GM18519 (cell line): ENCODE measurements around the gene ZNF561.
"Not testable (repeated sequence)": the region's sequence is repeated elsewhere in the genome, so short reads cannot be mapped to it uniquely, and the experiment has no call there.

Experiments used
- ATAC-seq: cut with Tn5 transposase; IDR thresholded peaks from one replicate; pipeline ENCODE4 v1.9.1; 2021; ENCODE audit warnings: mild to moderate bottlenecking, moderate library complexity; ENCODE audit not compliant: unreplicated experiment, low FRiP score

The ZNF561 gene

DNA sequence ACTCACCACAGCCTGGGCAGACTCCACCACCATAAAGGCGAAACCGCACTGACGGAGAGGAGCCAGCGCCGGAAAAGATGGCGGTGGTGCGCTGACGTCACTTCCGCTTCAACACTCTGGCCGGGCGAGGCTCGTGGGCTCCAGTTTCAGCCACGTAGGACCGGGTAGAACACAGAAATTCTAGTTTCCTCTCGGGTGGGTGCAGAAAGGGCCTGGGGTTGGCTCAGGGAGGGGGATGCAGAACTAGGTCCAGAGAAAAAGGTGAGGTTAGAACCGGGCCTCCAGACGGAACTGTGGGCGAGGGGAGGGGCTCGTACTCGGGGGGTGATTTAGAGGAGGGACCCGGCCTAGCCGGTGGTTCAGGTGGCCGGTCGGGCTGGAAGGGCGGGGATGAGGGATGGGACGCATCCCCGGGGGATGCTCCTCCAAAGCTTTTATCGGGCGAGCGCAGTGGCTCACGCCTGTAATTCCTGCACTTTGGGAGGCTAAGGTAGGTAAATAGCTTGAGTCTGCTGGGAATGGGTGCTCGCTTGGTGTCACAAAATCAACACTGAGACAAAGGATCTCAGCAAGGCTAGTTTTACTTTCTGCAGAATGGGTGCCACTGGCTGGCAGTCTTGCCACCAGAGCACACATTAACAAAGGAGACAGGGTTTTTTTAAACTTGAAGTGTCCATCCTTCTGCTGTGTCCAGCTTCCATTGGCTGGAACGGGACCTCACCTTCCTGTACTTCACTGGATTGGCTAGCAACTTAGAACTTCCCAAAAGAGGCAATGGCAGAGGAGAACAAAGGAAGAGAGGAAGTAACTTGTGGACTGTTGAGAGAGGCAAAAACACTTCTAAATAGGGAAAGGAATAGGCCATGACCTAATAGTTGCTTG is at the start of gene ZNF561:
Gene ZNF561, minus strand, starts transcription at position 77 of the 882 bp plus-strand sequence. CDS start 1,776 bp downstream, outside the sequence.
- ATAC-seq, result no peak

DNA sequence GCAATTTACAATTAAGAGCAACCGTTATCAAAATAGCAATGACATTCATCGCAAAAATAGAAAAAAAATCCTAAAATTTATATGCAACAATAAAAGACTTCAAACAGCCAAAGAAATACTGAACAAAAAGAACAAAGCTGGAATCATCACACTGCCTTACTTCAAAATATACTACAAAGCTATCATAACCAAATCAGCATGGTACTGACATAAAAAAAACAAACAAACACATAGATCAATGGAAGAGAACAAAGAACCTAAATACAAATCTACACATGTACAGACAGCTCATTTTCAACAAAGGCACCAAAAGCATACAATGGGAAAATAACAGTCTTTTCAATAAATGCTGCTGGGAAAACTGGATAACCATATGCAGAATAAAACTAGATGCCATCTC is 47.5 kb upstream of the ZNF561 start:
- ATAC-seq, result no peak

DNA sequence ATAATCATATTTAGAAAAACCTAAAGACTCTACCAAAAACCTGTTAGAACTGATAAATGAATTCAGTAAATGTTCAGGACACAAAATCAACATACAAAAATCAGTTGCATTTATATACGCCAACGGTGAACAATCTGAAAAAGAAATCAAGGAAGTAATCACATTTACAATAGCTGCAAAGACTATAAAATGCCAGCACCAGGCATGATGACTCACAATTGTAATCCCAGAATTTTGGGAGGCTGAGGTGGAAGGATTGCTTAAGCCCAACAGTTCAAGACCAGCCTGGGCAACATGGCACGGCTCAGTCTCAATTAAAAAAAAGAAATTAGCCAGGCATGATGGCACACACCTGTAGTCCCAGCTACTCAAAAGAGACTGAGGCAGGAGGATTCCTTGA is 46.9 kb upstream of the ZNF561 start:
- ATAC-seq, result no peak

DNA sequence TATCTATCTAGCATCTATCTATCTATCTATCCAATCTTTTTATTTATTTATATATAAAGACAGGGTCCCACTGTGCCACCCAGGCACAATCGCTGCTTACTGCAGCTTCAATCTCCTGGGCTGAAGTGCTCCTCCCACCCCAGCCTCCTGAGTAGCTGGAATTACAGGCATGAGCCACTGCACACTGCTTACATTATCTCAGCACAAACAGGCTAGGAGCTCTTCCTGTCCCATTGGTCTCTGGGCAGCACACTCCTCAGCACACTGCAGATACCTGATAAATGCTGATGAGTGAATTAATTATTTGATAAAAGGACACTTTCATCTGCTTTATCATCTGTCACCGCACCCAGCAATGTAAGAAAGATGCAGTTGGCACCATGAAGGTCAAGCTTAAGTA is 37.7 kb upstream of the ZNF561 start:
- ATAC-seq, result no peak

DNA sequence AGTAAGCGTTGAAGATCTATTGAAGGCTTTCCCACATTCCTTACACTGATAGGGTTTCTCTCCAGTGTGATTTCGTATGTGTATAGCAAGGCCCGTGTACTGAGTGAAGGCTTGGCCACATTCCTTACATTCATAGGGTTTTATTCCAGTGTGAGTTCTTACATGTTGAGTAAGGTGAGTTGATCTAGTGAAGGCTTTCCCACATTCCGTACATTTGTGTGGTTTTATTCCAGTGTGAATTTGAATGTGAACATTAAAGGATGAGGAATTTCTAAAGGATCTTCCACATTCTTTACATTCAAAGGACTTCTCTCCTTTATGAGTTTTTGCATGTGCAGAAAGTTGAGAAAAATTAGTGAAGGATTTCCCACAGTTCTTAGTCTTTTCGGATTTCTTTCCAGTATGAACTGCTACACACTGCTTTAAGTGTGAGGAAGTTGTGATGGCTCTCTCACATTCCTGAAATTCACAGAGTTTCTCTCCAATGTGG is 32.1 kb upstream of the ZNF561 start:
- not testable (repeated sequence) for ATAC-seq

DNA sequence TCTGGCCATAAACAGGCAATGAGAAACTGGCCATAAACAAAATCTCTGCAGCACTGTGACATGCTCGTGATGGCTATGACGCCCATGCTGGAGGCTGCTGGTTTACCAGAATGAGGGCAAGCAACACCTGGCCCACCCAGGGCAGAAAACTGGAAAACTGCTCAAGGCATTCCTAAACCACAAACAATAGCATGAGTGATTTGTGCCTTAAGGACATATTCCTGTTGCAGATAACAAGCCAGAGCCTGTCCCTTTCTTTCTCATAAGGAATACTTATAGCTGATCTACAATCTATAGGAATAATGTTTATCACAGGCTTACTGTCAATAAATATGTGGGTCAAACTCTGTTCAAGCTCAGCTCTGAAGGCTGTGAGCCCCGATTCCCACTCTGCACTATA is 30.4 kb upstream of the ZNF561 start:
- ATAC-seq, result not testable (repeated sequence)

DNA sequence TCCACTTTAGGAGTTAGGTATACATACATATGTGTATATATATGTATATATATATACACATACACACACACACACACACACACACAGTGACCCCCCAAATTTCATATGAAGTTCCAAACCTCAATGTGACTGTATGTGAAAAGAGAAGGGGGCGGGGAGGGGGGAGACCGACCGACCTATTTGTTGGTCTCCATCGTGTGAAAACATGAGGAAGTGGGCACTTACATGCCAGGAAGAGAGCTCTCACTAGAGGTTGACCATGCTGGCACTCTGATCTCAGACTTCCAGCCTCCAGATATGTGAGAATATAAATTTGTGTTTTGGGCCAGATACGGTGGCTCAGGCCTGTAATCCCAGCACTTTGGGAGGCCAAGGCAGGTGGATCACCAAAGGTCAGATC is 29.3 kb upstream of the ZNF561 start:
- no peak for ATAC-seq

DNA sequence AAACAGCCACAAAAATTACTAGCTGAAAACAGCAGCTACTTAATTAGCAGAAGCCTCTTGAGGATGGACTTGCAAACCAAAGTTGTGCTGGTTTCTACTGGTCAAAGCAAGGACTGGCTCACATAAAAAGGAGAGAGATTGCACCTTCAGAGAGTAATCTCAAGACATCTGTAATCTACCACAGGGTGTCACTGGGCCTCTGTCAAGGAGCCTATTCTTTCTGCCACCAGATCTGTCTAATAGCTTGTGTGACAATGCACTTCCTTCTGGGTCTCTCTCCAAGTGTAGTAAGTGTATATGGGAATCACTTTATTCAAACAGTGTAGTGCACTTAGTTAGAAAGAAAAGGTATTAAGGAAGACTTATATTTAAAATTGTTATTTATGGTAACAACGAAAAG is 24.4 kb upstream of the ZNF561 start:
- ATAC-seq, result no peak

DNA sequence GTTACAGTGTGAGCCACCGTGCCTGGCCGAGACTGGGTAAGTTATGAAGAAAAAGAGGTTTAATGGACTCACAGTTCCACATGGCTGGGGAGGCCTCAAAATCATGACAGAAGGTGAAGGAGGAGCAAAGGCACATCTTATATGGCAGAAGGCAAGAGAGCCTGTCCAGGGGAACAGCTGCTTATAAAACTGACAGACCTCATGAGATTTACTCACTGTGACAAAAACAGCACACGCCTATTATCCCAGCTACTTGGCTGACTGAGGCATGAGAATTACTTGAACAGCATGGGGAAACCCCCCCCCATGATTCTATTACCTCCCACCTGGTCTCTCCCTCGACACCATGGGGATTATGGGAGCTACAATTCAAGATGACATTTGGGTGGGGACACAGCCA is 23.4 kb upstream of the ZNF561 start:
- no peak for ATAC-seq

DNA sequence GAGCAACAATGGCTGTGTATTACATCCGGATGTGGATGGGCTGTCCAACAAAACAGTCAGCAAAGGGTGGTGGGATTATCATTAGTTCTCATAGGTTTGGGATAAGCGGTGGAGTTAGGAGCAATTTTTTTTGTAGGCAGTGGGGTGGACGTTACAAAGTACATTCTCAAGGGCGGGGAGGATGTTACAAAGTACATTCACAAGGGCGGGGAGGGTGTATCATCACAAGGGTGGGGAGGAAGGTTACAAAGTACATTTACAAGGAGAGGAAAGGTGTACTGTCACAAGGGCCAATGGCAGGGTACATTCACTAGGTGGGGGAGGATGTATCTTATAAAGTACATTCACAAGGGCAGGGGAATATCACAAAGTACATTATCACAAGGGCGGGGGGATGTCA is 20.8 kb upstream of the ZNF561 start:
- no peak for ATAC-seq

DNA sequence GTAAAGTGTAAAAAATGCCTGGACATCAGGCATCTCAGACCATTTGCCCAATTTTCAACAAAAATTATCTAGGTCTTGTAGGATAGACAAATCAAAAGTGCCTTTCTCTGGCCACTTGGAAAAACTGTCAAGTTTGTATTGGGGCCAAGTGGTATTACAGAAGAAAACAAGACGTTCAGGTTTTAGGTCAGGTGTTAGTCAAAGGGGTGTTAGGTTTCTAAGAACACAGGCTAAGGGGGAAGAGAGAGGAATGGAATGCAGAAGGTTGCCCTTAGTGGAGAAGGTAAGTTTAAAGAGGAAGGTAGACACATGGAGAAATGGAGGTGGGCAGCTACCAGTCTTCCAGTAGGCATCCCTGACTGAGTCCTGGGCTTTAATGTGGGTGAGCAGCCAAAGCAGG is 19.9 kb upstream of the ZNF561 start:
- ATAC-seq, result no peak

DNA sequence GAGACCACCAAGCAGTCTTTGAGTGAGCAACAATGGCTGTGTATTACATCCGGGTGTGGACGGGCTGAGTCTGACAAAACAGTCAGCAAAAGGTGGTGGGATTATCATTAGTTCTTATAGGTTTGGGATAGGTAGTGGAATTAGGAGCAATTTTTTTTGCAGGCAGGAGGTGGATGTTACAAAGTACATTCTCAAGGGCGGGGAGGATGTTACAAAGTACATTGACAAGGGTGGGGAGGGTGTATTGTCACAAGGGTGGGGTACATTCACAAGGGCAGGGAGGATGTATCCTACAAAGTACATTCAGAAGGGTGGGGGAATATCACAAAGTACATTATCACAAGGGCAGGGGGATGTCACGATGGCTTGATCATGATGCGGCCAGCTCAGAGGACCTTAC is 15.0 kb upstream of the ZNF561 start:
- no peak for ATAC-seq

DNA sequence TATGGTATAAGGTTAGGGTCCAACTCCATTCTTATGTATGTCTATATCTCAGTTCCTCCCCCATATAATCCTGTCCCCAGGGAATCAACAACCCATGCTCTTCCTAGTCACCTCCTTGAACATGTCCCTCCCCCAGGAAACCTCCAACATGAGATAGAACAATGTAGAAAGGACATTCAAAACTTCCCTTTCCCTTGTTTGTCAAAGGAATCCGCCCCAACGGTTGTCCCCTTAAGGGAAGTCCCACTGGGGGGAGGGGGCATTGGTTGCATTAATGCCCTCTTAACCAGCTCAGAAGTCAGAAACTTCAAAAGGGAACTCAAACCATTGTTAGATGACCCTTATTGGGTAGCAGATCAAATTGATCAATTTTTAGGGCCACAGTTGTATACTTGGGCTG is 6.8 kb upstream of the ZNF561 start:
- ATAC-seq, result no peak

DNA sequence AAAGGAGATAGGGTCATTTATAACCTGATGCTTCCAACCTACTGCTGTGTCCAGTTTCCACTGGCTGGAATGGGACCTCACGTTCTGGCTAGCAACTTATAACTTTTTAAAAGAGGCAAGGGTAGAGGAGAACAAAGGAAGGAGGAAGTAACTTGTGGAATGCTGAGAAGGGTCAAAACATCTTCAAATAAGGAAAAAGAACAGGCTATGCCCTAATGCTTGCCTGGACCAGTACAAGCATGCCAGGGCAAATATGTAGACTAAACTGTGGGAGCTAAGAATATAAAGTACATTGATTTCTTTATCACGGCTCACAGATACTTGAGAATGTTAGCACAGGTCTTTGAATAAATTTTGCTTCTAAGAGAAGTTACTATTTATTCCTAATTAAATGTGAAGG is 1.5 kb upstream of the ZNF561 start:
- no peak for ATAC-seq

DNA sequence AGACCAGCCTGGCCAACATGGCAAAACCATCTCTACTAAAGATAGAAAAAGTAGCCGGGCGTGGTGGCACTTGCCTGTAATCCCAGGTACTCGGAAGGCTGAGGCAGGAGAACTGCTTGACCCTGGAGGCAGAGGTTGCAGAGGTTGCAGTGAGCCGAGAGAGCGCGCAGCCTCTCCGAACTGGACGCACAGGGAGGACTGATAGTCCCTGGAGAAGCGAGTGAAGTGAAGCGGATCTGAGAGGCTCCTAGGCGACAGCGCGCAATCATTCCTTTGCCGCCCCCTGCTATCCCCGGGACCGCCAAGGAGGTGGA is 233 bp downstream of the ZNF561 start:
- no peak for ATAC-seq

DNA sequence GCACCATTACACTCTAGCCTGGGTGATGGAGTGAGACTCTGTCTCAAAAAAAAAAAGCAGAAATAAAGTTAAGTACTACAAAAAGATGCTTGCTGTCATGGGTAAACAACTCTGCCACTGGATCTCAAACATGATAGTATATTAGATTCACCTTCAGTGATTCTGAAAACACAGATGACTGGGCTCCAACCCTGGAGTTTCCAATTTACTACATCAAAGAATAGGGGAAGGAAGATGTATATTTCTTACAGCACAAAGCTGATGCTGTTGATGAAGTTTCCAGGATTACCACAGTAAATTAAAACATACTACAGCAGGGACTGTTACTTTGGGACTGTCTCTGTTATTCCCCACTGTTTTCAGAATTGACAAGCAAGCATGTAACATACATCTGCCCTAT is 5.2 kb downstream of the ZNF561 start:
- no peak for ATAC-seq

DNA sequence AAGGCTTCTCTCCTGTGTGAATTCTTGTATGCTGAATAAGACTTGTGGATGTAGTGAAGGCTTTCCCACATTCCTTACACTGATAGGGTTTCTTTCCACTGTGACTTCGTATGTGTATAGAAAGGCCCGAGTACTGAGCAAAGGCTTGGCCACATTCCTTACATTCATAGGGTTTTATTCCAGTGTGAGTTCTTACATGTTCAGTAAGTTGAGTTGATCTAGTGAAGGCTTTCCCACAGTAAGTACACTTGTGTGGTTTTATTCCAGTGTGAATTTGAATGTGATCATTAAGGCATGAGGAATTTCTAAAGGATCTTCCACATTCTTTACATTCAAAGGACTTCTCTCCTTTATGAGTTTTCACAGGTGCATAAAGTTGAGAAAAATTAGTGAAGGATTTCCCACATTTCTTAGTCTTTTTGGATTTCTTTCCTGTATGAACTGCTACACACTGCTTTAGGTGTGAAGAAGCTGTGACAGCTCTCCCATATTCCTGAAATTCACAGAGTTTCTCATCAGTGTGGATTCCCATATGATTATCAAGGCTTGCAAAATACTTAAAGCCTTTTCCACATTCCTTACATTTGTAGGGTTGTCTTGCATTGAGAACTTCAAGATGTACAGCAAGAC is 10.4 kb downstream of the ZNF561 start:
- no peak for ATAC-seq

DNA sequence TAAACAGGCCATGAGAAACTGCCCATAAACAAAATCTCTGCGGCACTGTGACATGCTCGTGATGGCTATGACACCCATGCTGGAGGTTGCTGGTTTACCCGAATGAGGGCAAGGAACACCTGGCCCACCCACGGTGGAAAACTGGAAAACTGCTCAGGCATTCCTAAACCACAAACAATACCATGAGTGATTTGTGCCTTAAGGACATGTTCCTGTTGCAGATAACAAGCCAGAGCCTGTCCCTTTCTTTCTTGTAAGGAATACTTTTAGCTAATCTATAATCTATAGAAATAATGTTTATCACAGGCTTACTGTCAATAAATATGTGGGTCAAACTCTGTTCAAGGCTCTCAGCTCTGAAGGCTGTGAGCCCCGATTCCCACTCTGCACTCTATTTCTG is 12.1 kb downstream of the ZNF561 start:
- no peak for ATAC-seq

DNA sequence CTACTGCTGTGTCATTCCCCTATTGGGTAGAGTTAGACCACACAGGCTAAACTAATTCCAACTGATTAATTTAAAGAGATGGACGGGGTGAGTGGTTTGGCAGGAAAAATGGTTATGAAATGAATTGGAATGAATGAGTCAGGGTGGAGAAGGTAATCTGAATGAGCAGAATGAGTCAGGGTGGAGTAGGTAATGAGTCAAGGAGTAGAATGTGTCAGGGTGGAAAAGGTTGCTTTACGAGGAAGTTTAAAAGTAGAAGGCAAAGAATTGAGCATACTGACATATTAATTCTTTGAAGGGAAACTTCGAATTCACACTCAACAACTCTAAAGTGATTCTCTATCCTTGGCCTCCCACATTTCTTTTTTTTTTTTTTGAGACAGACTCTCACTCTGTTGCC is 24.0 kb downstream of the ZNF561 start:
- no peak for ATAC-seq

DNA sequence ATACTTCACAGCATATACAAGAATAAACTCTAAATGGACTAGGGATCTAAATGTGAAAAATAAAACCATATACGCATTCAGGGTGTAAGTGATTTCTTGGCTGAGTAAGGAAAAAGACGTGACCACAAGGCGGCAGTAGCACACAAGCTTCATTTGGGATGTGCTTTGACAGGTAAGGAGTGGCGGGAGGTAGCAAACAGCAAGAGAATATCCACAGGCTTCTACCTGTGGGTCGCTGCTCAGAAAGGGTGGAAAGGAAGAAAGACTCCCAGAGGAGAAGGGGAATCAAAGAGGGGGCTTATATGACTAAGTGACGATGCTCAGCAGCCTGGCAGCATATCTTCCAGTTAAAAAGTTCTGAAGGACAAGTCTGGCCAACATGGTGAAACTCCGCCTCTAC is 34.3 kb downstream of the ZNF561 start:
- no peak for ATAC-seq

DNA sequence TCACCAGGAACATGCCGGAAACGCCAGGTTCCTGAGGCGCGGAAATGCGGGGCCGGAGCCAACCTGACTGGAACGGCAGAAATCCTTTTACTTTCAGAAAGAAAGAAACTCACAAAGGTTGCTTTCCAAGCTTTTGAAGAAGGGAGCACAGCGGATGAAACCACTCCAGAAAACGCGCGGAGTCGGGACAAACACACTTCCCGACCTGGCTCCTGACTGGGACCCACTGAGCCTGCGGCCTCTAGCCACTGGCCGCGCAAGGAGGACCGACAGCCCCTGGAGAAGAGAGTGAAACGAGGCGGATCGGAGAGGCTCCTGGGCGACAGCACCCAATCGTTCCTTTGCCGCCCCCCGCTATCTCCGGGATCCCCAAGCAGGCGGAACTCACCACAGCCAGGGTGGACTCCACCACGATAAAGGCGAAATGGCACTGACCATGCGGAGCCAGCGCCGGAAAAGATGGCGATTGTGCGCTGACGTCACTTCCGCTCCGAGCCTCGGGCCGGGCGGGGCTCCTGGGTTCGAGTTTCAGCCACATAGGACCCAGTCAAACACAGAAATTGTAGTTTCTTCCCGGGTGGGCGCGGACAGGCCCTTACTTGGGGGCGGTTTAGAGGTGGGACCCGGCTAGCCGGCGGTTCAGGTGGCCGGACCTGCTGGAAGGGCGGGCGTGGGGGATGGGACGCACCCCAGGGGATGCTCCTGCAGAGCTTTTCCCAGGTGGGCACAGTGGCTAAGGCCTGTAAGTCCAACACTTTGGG is 36.8 kb downstream of the ZNF561 start, which contains the start of gene ZNF121:
Gene ZNF121, minus strand, starts transcription at position 432 of the 761 bp plus-strand sequence. CDS start 16,407 bp downstream, outside the sequence.
- no peak for ATAC-seq
